ENCODE results near the gene POPDC2.

The POPDC2 gene

DNA sequence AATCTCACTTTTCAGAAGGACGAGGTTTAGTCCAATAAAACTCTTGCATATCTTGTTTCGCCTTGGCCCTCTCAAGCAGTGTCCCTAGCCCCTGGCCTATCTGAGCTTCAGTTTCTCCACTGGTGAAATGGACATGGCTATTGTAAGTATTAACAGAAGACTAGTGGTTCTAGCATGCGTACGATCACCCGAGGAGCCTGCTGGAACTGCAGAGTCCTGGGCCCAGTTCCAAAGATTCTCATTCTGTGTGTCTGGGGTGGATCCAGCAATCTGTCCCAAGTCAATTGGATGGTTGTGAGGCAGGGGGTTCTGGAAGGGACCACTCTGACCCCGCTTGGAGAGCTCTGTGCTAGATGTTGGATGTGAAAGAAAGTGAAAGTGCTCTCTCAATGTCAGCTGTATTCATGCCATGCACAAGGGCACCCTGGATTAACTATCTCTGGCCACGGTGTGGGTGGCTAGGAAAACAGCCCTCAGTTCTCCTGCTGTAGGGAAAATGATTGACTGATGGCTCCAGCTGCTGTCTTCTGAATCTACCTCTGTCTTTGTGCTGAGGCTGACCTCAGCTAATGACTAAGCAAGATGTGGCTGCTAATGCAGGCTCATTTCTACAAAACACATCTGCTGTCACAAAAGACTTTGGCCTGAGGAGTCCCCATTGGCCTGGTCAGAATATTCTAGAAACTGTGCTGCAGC is 64.6 kb downstream of the POPDC2 start:
- TF ChIP-seq TAF1 (IDR thresholded peaks at IDR 0.05; ENCODE audit: borderline replicate concordance, insufficient read depth, low read length) (no peak), POLR2AphosphoS5 (IDR thresholded peaks at IDR 0.05; ENCODE audit: low read depth, low read length) (no peak), FOXP2 (optimal IDR thresholded peaks at IDR 0.05; ENCODE audit: borderline replicate concordance, extremely low read depth, extremely low read length, insufficient read depth) (no peak), SIN3A (IDR thresholded peaks at IDR 0.05; ENCODE audit: borderline replicate concordance, insufficient read depth, low read length) (no peak)
- TF ChIP-seq, protein P1, sequence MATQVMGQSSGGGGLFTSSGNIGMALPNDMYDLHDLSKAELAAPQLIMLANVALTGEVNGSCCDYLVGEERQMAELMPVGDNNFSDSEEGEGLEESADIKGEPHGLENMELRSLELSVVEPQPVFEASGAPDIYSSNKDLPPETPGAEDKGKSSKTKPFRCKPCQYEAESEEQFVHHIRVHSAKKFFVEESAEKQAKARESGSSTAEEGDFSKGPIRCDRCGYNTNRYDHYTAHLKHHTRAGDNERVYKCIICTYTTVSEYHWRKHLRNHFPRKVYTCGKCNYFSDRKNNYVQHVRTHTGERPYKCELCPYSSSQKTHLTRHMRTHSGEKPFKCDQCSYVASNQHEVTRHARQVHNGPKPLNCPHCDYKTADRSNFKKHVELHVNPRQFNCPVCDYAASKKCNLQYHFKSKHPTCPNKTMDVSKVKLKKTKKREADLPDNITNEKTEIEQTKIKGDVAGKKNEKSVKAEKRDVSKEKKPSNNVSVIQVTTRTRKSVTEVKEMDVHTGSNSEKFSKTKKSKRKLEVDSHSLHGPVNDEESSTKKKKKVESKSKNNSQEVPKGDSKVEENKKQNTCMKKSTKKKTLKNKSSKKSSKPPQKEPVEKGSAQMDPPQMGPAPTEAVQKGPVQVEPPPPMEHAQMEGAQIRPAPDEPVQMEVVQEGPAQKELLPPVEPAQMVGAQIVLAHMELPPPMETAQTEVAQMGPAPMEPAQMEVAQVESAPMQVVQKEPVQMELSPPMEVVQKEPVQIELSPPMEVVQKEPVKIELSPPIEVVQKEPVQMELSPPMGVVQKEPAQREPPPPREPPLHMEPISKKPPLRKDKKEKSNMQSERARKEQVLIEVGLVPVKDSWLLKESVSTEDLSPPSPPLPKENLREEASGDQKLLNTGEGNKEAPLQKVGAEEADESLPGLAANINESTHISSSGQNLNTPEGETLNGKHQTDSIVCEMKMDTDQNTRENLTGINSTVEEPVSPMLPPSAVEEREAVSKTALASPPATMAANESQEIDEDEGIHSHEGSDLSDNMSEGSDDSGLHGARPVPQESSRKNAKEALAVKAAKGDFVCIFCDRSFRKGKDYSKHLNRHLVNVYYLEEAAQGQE (IDR thresholded peaks at IDR 0.05; ENCODE audit: insufficient read depth in 1 of 2, low read depth in 2 of 2, low read length in 2 of 2): no peak

DNA sequence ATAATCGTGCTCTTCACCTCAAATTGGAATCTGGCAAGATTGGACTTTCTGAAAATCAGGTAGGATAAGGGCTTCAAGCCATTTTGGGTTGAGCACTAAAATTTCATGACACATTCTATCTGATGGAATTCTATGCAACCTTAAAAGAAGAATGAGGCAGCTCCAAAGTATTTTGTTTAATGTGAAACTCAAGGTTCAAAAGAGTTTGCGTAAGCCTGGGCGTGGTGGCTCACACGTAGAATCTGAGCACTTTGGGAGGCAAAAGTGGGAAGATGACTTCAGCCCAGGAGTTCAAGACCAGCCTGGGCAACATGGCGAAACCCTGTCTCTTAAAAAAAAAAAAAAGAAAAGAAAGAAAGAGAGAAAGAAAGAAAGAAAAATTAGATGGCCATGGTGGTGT is 66.3 kb downstream of the POPDC2 start:
- TF ChIP-seq, protein P1 (IDR thresholded peaks at IDR 0.05; ENCODE audit: insufficient read depth in 1 of 2, low read depth in 2 of 2, low read length in 2 of 2): no peak
- TF ChIP-seq SIN3A (IDR thresholded peaks at IDR 0.05; ENCODE audit: borderline replicate concordance, insufficient read depth, low read length): no peak
- TF ChIP-seq TAF1 (IDR thresholded peaks at IDR 0.05; ENCODE audit: borderline replicate concordance, insufficient read depth, low read length): no peak
- TF ChIP-seq POLR2AphosphoS5 (IDR thresholded peaks at IDR 0.05; ENCODE audit: low read depth, low read length): no peak
- TF ChIP-seq FOXP2 (optimal IDR thresholded peaks at IDR 0.05; ENCODE audit: borderline replicate concordance, extremely low read depth, extremely low read length, insufficient read depth): no peak

DNA sequence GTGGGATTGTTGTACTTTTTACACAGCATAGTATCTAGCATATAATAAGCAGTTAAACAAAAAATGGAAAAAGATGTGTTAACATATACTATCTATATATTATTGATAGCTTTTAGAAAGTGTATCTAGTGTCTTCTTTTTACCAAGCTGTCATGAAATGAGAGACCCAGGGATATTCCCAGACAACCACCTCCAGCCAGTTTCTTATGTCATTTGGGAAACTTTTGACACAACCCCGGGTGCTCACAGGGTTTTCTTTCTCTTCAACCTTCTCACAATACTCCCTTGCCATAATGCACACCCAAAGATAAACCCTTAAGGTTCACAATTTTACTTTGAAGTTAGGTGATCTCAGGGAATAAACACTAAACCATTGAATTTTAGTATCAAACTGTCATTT is 67.5 kb downstream of the POPDC2 start:
- TF ChIP-seq, protein P1 (IDR thresholded peaks at IDR 0.05; ENCODE audit: insufficient read depth in 1 of 2, low read depth in 2 of 2, low read length in 2 of 2): no peak
- TF ChIP-seq SIN3A (IDR thresholded peaks at IDR 0.05; ENCODE audit: borderline replicate concordance, insufficient read depth, low read length) (no peak), TAF1 (IDR thresholded peaks at IDR 0.05; ENCODE audit: borderline replicate concordance, insufficient read depth, low read length) (no peak)

All from PFSK-1 (cell line).